Parathyroid adenoma (tissue), 2 donors: ENCODE measurements around the gene EIF2B5.
A peak's percentile ranks its signal among the peaks of the same experiment; 100 is the strongest.

ENCODE experiments used
- H2AFZ ChIP-seq: fragments of 300-600 bp; sonication (generic); one replicate; pipeline ENCODE4 v1.7.0; 2017; ENCODE audit warnings: antibody characterized with exemption, mild to moderate bottlenecking
- H3K27ac ChIP-seq: fragments of 300-600 bp; sonication (generic); one replicate; pipeline ENCODE4 v1.7.0; 2017
- H3K27me3 ChIP-seq: fragments of 300-600 bp; sonication (generic); one replicate; pipeline ENCODE4 v1.7.0; 2017; ENCODE audit warnings: low read length; ENCODE audit not compliant: control insufficient read depth, insufficient read depth
- H3K36me3 ChIP-seq: fragments of 300-600 bp; sonication (generic); one replicate; pipeline ENCODE4 v1.7.0; 2017; ENCODE audit warnings: low read length; ENCODE audit not compliant: control insufficient read depth, insufficient read depth
- H3K4me1 ChIP-seq: fragments of 300-600 bp; sonication (generic); one replicate; pipeline ENCODE4 v1.7.0; 2017; ENCODE audit warnings: control low read depth
- H3K4me2 ChIP-seq: fragments of 300-600 bp; sonication (generic); one replicate; pipeline ENCODE4 v1.7.0; 2017; ENCODE audit warnings: low read length
- H3K4me3 ChIP-seq: fragments of 300-600 bp; sonication (generic); one replicate; pipeline ENCODE4 v1.7.0; 2017; ENCODE audit warnings: low read depth, low read length
- H3K79me2 ChIP-seq: fragments of 300-600 bp; sonication (generic); one replicate; pipeline ENCODE4 v1.7.0; 2017; ENCODE audit warnings: control low read depth
- H3K9ac ChIP-seq: fragments of 300-600 bp; sonication (generic); one replicate; pipeline ENCODE4 v1.7.0; 2017; ENCODE audit warnings: mild to moderate bottlenecking
- H3K9me3 ChIP-seq: fragments of 300-600 bp; sonication (generic); one replicate; pipeline ENCODE4 v1.7.0; 2017; ENCODE audit warnings: low read length; ENCODE audit not compliant: control insufficient read depth
- CTCF ChIP-seq: fragments of 300-600 bp; sonication (generic); IDR thresholded peaks from one replicate; pipeline ENCODE4 v1.7.0; 2017; ENCODE audit warnings: antibody characterized with exemption, mild to moderate bottlenecking
- donor health status: primary hyperparathyroidism.

Gene EIF2B5

GRCh38 chr3:184186902-184187207, 51.7 kb downstream of the EIF2B5 start:
- Histone ChIP-seq H3K4me1 (peaks cover 15% of the 10 kb centered on the region), H3K36me3 (no peaks in the 10 kb centered on the region), H3K9ac (no peak overlapping the region), H3K27ac (peak overlapping the region; percentile 62), H3K27me3 (no peaks in the 10 kb centered on the region), H3K4me3 (peak overlapping the region; percentile 92), H3K79me2 (peaks cover 14% of the 10 kb centered on the region), H2AFZ (no peak overlapping the region), H3K4me2 (peak overlapping the region; percentile 93), H3K9me3 (no peaks in the 10 kb centered on the region)
- TF ChIP-seq CTCF, result no peak

GRCh38 chr3:184188080-184188479, 52.9 kb downstream of the EIF2B5 start:
- Histone ChIP-seq H3K9ac (no peak overlapping the region), H3K9me3 (no peaks in the 10 kb centered on the region), H3K27ac (no peak overlapping the region), H3K4me2 (peak overlapping the region; percentile 9), H3K79me2 (peaks cover 14% of the 10 kb centered on the region), H3K27me3 (no peaks in the 10 kb centered on the region), H3K4me1 (peaks cover 15% of the 10 kb centered on the region), H2AFZ (no peak overlapping the region), H3K4me3 (no peak overlapping the region), H3K36me3 (no peaks in the 10 kb centered on the region)
- TF ChIP-seq CTCF, result no peak

- H3K4me2 ChIP-seq, result no peak overlapping the region
- H3K9me3 ChIP-seq, result no peaks in the 10 kb centered on the region
- no peak overlapping the region for H3K27ac ChIP-seq
- no peak overlapping the region for H3K9ac ChIP-seq
- H3K36me3 ChIP-seq, result no peaks in the 10 kb centered on the region
- no peak overlapping the region for H3K4me3 ChIP-seq
- no peak for TF ChIP-seq CTCF
- H2AFZ ChIP-seq, result no peak overlapping the region
- H3K27me3 ChIP-seq, result no peaks in the 10 kb centered on the region
- peaks cover 15% of the 10 kb centered on the region for H3K4me1 ChIP-seq
- peaks cover 14% of the 10 kb centered on the region for H3K79me2 ChIP-seq
Measured at GRCh38 chr3:184189421-184189820, 54.3 kb downstream of the EIF2B5 start.

- H3K36me3 ChIP-seq, result no peaks in the 10 kb centered on the region
- no peaks in the 10 kb centered on the region for H3K9me3 ChIP-seq
- no peak overlapping the region for H3K9ac ChIP-seq
- H3K79me2 ChIP-seq, result no peaks in the 10 kb centered on the region
- peaks cover under 1% of the 10 kb centered on the region for H3K4me1 ChIP-seq
- no peak for TF ChIP-seq CTCF
- no peak overlapping the region for H2AFZ ChIP-seq
- no peak overlapping the region for H3K27ac ChIP-seq
- H3K4me2 ChIP-seq, result no peak overlapping the region
- H3K27me3 ChIP-seq, result no peaks in the 10 kb centered on the region
- H3K4me3 ChIP-seq, result no peak overlapping the region
Measured at GRCh38 chr3:184192889-184193288, 57.7 kb downstream of the EIF2B5 start.

- H3K36me3 ChIP-seq, result no peaks in the 10 kb centered on the region
- no peak overlapping the region for H3K27ac ChIP-seq
- no peaks in the 10 kb centered on the region for H3K27me3 ChIP-seq
- no peak overlapping the region for H2AFZ ChIP-seq
- no peaks in the 10 kb centered on the region for H3K79me2 ChIP-seq
- no peak overlapping the region for H3K9ac ChIP-seq
- no peak overlapping the region for H3K4me2 ChIP-seq
- no peak overlapping the region for H3K4me3 ChIP-seq
- H3K9me3 ChIP-seq, result no peaks in the 10 kb centered on the region
- TF ChIP-seq CTCF, result no peak
- H3K4me1 ChIP-seq, result no peaks in the 10 kb centered on the region
Measured at GRCh38 chr3:184193991-184194539, 58.9 kb downstream of the EIF2B5 start.
